DOHH2 (cell line): ENCODE measurements around the gene MARVELD2.

Experiments used
- H3F3A ChIP-seq: fragments of 200-600 bp; sonication (generic), shearing (Covaris generic); 2 replicates; pipeline ENCODE4 v1.6.0; 2016; ENCODE audit warnings: antibody characterized with exemption, mild to moderate bottlenecking; ENCODE audit not compliant: control insufficient read depth, insufficient read depth
- H3K27ac ChIP-seq: fragments of 200-600 bp; sonication (generic); 2 replicates; pipeline ENCODE4 v1.5.1; 2014; ENCODE audit warnings: low read depth, mild to moderate bottlenecking, low read length, moderate library complexity
- H3K27me3 ChIP-seq: fragments of 200-600 bp; sonication (generic); 2 replicates; pipeline ENCODE4 v1.6.1; 2014; ENCODE audit warnings: mild to moderate bottlenecking, low read length, mixed read lengths; ENCODE audit not compliant: control insufficient read depth
- H3K36me3 ChIP-seq: fragments of 200-600 bp; sonication (generic); 2 replicates; pipeline ENCODE4 v1.6.1; 2014; ENCODE audit warnings: mild to moderate bottlenecking, low read length, moderate library complexity, mixed read lengths; ENCODE audit not compliant: control insufficient read depth
- H3K4me1 ChIP-seq: fragments of 200-600 bp; sonication (generic); 2 replicates; pipeline ENCODE4 v1.6.1; 2014; ENCODE audit warnings: mild to moderate bottlenecking, low read length, mixed read lengths; ENCODE audit not compliant: control insufficient read depth
- H3K4me2 ChIP-seq: fragments of 200-600 bp; sonication (generic); 2 replicates; pipeline ENCODE4 v1.6.0; 2014; ENCODE audit warnings: mild to moderate bottlenecking, low read length, moderate library complexity
- H3K4me3 ChIP-seq: fragments of 200-600 bp; sonication (generic); 2 replicates; pipeline ENCODE4 v1.5.1; 2014; ENCODE audit warnings: mild to moderate bottlenecking, low read length, mixed read lengths
- H3K79me2 ChIP-seq: fragments of 200-600 bp; sonication (generic); 2 replicates; pipeline ENCODE4 v1.6.1; 2014; ENCODE audit warnings: mild to moderate bottlenecking, low read length, mixed read lengths; ENCODE audit not compliant: control insufficient read depth
- H3K9me2 ChIP-seq: fragments of 200-600 bp; sonication (generic); replicated peaks from 2 replicates; pipeline ENCODE4 v1.6.1; 2014; ENCODE audit warnings: mild to moderate bottlenecking, low read length, mixed read lengths; ENCODE audit not compliant: control insufficient read depth
- H3K9me3 ChIP-seq: fragments of 200-600 bp; sonication (generic); 2 replicates; pipeline ENCODE4 v1.6.1; 2014; ENCODE audit warnings: antibody characterized with exemption, low read length, mixed read lengths; ENCODE audit not compliant: control insufficient read depth, insufficient read depth
- H4K20me1 ChIP-seq: fragments of 200-600 bp; sonication (generic); 2 replicates; pipeline ENCODE4 v1.6.0; 2014; ENCODE audit warnings: low read depth, mild to moderate bottlenecking, antibody characterized with exemption, low read length, moderate library complexity; ENCODE audit not compliant: control insufficient read depth, insufficient read depth
- CTCF ChIP-seq: fragments of 200-600 bp; sonication (generic); IDR thresholded peaks from one replicate; pipeline ENCODE4 v1.5.1; 2014; ENCODE audit warnings: antibody characterized with exemption, mild to moderate bottlenecking, low read depth, low read length; ENCODE audit not compliant: poor library complexity, severe bottlenecking
- EZH2phosphoT487 ChIP-seq: fragments of 200-600 bp; sonication (generic); IDR thresholded peaks from 2 replicates; pipeline ENCODE4 v1.6.1; 2017; ENCODE audit warnings: borderline replicate concordance, mild to moderate bottlenecking, antibody characterized with exemption, low read length, moderate library complexity, mixed read lengths

MARVELD2 gene

DNA sequence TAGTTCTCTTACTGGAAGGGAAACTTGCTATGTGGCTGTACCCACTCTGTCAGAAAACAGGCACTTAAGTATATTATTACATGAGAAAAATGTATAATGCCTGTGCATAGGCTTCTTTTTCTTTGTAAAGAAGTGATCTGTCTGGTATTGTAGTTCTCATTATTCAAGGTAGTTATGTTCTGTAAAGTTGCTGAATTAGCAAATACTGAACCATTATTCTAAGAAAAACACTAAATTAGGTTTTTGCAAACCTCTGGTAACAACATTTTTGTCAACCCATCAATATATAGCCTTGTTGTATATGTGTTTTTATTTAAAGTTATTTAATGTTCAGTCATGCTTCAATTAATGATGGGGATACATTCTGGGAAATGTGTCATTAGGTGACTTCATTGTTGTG, 36.5 kb upstream of the MARVELD2 start:
- Histone ChIP-seq H3K36me3 (peaks cover 81% of the 10 kb centered on the region), H3F3A (peaks cover 15% of the 10 kb centered on the region), H3K9me3 (no peaks in the 10 kb centered on the region), H3K4me2 (no peak overlapping the region), H3K4me3 (no peak overlapping the region), H3K79me2 (peaks cover 70% of the 10 kb centered on the region), H3K4me1 (peaks cover 35% of the 10 kb centered on the region), H3K9me2 (no peaks in the 10 kb centered on the region), H3K27me3 (no peaks in the 10 kb centered on the region), H4K20me1 (no peaks in the 10 kb centered on the region), H3K27ac (no peak overlapping the region)
- TF ChIP-seq CTCF (no peak), EZH2phosphoT487 (no peak)

DNA sequence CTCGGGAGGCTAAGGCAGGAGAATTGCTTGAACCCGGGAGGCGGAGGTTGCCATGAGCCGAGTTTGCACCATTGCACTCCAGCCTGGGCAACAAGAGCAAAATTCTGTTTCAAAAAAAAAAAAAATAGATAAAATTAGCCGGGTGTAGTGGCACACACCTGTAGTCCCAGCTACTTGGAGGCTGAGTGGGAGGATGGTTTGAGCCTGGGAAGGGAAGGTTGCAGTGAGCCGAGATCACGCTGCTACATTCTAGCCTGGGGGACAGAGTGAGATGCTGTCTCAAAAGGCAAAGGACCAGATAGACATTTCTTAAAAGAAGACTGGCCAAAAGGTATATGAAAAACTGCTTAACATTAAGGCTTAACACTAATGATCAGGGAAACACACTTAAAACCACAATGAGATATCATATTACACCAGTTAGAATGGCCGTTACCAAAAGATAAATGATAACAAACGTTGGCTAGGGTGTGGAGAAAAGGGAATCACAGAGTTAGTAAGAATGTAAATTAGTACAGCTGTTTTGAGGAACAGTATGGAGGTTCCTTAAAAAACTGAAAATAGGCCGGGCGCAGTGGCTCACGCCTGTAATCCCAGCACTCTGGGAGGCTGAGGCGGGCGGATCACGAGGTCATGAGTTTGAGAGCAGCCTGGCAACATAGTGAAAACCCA, 10.1 kb upstream of the MARVELD2 start:
- TF ChIP-seq EZH2phosphoT487 = no peak
- TF ChIP-seq CTCF = no peak
- H3K9me3 ChIP-seq = no peaks in the 10 kb centered on the region
- H3K36me3 ChIP-seq = peaks cover 77% of the 10 kb centered on the region
- H3K9me2 ChIP-seq = no peaks in the 10 kb centered on the region
- H3K4me1 ChIP-seq = no peaks in the 10 kb centered on the region
- H3K4me3 ChIP-seq = no peak overlapping the region
- no peaks in the 10 kb centered on the region for H3K27me3 ChIP-seq
- H3K4me2 ChIP-seq = no peak overlapping the region
- H3K79me2 ChIP-seq = no peaks in the 10 kb centered on the region
- no peaks in the 10 kb centered on the region for H4K20me1 ChIP-seq
- H3K27ac ChIP-seq = no peak overlapping the region
- no peaks in the 10 kb centered on the region; the same call in 1 of the 2 replicates for H3F3A ChIP-seq

DNA sequence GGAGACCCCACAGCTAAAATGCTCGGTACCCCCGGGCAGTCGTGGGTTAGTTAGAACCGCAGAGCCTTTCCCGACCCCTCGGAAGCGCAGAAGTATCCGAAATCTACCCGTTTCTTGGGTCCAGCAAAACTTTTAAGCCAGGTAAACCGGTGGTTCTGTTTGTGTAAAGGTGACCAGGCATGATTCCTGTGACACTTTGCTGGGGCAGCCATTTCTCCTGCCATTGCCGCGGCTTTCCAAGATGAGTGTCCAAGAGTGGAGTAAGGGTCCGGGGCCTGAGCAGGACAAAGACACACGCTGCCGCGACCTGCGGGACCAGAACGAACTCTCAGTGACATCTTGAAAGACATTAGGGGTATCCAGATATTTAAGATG, 655 bp downstream of the MARVELD2 start:
- Histone ChIP-seq H3K27ac (no peak overlapping the region), H3K4me2 (no peak overlapping the region), H3K9me2 (no peaks in the 10 kb centered on the region), H3K4me1 (no peaks in the 10 kb centered on the region), H3K27me3 (no peaks in the 10 kb centered on the region), H3K36me3 (peaks cover 71% of the 10 kb centered on the region), H3K9me3 (no peaks in the 10 kb centered on the region), H3K79me2 (no peaks in the 10 kb centered on the region), H3F3A (peaks cover 9% of the 10 kb centered on the region; the same call in 1 of the 2 replicates), H3K4me3 (no peak overlapping the region), H4K20me1 (no peaks in the 10 kb centered on the region)
- TF ChIP-seq CTCF (no peak), EZH2phosphoT487 (no peak)
